Measurements from ENCODE around the gene DDB1. TPM values are rescaled to one million over a fixed set of nuclear protein-coding genes. Genes with fewer than 3 reads are reported as not detected.

DDB1 gene
- total and polyA plus RNA-seq, 9 of the 15 experiments (the other 6 are each of a cell fraction or from before 2014, with no cell fraction given), result 172 to 361 (median 266) TPM

DNA sequence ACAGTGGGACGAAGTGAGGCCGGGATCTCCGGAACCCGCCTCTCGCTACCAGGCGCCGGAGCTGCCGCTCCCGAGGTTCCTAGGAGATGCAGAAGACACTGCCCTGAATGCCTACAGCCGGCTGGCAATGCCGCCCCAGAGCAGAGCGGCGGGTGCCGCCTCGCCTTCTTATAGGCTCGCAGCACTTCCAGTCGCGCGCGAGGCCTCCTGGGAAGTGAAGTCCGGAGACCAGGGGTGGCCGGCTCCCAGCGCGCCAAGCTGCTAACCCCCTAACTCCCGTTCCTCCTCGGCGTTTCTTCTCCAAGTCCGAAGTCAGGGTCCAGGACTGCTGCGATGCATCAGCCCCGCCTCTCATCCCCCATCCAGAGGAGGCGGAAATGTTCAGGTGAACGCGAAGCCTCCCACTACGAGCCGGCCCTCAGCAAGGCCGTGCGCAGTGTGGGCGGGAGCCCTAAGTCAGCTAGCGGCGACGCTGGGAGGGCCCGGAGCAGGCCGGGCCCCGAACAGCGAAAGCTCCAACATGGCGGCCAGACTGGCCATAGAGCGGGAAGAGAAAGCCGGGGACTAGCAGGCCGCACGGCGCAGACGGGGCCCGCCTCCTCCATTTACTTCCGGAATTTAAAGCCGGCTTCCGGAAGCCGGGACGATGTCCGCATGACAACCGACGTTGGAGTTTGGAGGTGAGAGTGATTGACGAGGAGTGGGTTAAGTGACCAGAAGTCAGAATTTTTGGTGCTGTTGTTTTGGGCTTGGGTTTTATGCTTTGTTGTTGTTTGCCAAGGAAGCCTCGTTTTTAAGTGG lies 29.0 kb upstream of the DDB1 start, which contains the start of the genes CYB561A3 and TMEM138 (continued):
- TF ChIP-seq, protein P1, sequence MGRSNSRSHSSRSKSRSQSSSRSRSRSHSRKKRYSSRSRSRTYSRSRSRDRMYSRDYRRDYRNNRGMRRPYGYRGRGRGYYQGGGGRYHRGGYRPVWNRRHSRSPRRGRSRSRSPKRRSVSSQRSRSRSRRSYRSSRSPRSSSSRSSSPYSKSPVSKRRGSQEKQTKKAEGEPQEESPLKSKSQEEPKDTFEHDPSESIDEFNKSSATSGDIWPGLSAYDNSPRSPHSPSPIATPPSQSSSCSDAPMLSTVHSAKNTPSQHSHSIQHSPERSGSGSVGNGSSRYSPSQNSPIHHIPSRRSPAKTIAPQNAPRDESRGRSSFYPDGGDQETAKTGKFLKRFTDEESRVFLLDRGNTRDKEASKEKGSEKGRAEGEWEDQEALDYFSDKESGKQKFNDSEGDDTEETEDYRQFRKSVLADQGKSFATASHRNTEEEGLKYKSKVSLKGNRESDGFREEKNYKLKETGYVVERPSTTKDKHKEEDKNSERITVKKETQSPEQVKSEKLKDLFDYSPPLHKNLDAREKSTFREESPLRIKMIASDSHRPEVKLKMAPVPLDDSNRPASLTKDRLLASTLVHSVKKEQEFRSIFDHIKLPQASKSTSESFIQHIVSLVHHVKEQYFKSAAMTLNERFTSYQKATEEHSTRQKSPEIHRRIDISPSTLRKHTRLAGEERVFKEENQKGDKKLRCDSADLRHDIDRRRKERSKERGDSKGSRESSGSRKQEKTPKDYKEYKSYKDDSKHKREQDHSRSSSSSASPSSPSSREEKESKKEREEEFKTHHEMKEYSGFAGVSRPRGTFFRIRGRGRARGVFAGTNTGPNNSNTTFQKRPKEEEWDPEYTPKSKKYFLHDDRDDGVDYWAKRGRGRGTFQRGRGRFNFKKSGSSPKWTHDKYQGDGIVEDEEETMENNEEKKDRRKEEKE (IDR thresholded peaks at IDR 0.05; ENCODE audit: borderline replicate concordance in 1 of 2, control insufficient read depth in 1 of 2, low read depth in 2 of 2, low read length in 1 of 2), result 0 out of 4 replicates have a peak, but pooled peaks of 1 of the 2 experiments have one; percentile 39
- no peak for TF ChIP-seq RBM39 (optimal IDR thresholded peaks at IDR 0.05; ENCODE audit: low read depth, low read length)
- 0 out of 2 replicates have a peak, but pooled peaks have one; percentile 50 for TF ChIP-seq ZNF12 (CRISPR knock-in tag; IDR thresholded peaks at IDR 0.05)

DNA sequence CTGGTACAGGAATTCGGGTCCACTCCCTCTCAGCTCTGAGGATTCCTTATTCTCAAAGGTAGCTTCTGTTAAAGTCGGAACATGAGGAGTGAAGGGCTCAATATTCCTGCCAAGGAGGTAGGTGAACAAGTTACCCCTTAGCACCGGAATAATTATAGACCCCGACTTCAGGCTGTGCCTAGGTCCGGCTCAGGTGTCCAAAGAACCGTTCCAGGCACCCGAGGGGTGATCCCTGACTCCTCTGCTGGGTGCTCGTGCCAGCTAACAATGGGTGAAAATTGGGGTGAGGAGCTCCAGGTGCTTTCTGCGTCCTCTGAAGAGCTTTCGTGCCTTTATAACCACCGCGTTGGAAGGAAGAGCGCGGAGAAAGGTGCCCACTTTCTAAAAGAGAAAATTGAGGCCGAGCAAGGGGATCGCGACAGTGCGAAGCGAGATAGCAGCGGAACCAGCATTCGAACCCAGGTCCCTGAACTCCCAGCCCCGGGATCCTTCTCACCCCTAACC lies 28.4 kb upstream of the DDB1 start:
- Histone ChIP-seq H3K79me2 (ENCODE audit: control insufficient read depth, insufficient read depth, low read length) (peaks cover 64% of the 10 kb centered on the region), H3K36me3 (ENCODE audit: control insufficient read depth, insufficient read depth, low read length) (peaks cover 34% of the 10 kb centered on the region), H3K27ac (ENCODE audit: extremely low read depth, low read depth, low read length) (peak overlapping the region; percentile 96), H3K4me3 (peak overlapping the region; percentile 67), H3K9me3 (replicated peaks; ENCODE audit: control insufficient read depth, insufficient read depth, low read depth, low read length) (no peaks in the 10 kb centered on the region), H3K4me1 (replicated peaks in 1 of 2; ENCODE audit: control insufficient read depth in 2 of 2, insufficient read depth in 2 of 2, low read length in 2 of 2) (peaks cover 29 to 39% of the 10 kb centered on the region in 2 experiments), H2AFZ (ENCODE audit: low read depth, low read length) (peak overlapping the region; percentile 98), H3K4me2 (ENCODE audit: insufficient read depth, low read length) (peak overlapping the region; percentile 100), H3K27me3 (ENCODE audit: control insufficient read depth in 2 of 2, insufficient read depth in 2 of 2, low read length in 2 of 2) (no peaks in the 10 kb centered on the region), H3K9me1 (ENCODE audit: control insufficient read depth, insufficient read depth, low read length) (no peaks in the 10 kb centered on the region), H3K9ac (ENCODE audit: insufficient read depth in 1 of 2, low read depth in 2 of 2, low read length in 2 of 2) (peak overlapping the region; percentile 97 to 99), H4K20me1 (replicated peaks; ENCODE audit: control insufficient read depth, insufficient read depth, low read length) (no peaks in the 10 kb centered on the region)
- CTCF ChIA-PET (ENCODE audit: low intra/inter-chr PET ratio), result no interaction called here
- DNase-seq (ENCODE audit: extremely low read depth in 1 of 4, low spot score in 3 of 4), result peak in 1 of 4 experiments; percentile 14
- TSS peak; percentile 78 for BruUV-seq (replicated peaks)
- ATAC-seq, result no peak
- under 1% methylated on average over 22 of the region's 22 CpGs for WGBS (ENCODE audit: insufficient coverage, low coverage, missing lambda C conversion rate)
- FAIRE-seq, result no peak
- in situ Hi-C loops (cut with MboI), result no loop called here
- intact Hi-C loops (cut with micrococcal nuclease), result no loop called here
- POLR2A ChIA-PET, result interaction anchor here (0.6 to 4.6 kb wide), 21 partner anchors 9 to 319 kb away, joined by 3 to 37 read pairs (median 4); partner anchors contain the start of genes CPSF7, DDB1, SDHAF2 and TKFC
- TF ChIP-seq ADNP (tag; IDR thresholded peaks at IDR 0.05), result 0 out of 2 replicates have a peak, but pooled peaks have one; percentile 12
- TF ChIP-seq CEBPB (tag; IDR thresholded peaks at IDR 0.05), result no peak
- TF ChIP-seq SMAD4 (CRISPR knock-in tag; conservative IDR thresholded peaks at IDR 0.05), result no peak
- peak in 1 of 2 experiments; percentile 46; a peak in 1 of 4 replicates for TF ChIP-seq SIN3A (IDR thresholded peaks at IDR 0.05; ENCODE audit: borderline replicate concordance in 2 of 2, control insufficient read depth in 1 of 2, low read depth in 2 of 2, low read length in 2 of 2)
